Renal pelvis (tissue), 4 donors: ENCODE data around the gene PROM1. TPM values are rescaled to one million over a fixed set of nuclear protein-coding genes. Genes with fewer than 3 reads are reported as not detected.

ENCODE experiments used
- DNase-seq: peaks from one replicate; pipeline ENCODE4 v3.0.0-alpha.2; 2013
- polyA plus RNA-seq, 3 donors: library from polyadenylated mRNA; unstranded; fragments of 120-200 nt; gene quantifications; one replicate each; pipeline ENCODE4 v1.2.1, GENCODE V29; 2013; ENCODE audit not compliant: insufficient read length in 3 of 3

Gene PROM1
- polyA plus RNA-seq, 3 donors: 30.6 to 59.3 (median 42.9) TPM

DNA sequence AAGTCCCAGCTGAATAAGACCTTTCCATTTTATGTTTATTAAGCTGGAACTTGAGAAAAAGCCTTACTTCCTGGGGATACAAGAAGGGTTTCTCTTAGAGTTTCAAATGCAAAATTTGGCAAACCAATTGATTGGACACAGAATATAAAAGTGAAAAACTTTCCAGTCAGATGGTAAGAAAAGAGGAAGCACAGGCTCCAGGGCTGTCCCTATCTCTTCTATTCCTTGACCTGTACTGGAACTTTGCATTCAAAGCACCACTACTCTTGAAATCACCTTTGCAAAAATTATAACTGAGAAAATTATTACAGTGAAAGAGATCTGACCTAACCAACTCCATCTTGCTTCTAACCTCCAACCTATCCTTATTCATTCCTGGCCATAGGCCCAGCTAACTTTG is 11.7 kb downstream of the PROM1 start:
- no peak for DNase-seq

DNA sequence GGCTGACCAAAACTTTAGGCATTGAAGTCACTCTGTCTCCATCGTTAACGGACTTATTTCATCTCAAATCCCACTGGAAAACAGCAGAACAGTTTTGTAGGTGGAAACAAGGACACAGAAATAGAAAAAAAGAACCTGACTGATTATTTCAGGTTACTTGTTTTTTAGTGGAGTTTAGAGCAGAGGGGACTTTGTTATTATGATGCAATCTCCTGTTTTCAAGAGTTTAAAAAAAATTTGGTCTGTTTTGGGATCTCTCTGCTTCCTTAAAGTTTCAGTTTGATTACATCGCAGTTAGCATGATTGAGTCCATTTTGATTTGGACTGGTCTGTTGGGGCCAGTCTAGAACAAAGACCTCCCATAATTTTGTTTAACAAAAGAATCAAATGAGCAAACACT is 13.6 kb downstream of the PROM1 start:
- no peak for DNase-seq

DNA sequence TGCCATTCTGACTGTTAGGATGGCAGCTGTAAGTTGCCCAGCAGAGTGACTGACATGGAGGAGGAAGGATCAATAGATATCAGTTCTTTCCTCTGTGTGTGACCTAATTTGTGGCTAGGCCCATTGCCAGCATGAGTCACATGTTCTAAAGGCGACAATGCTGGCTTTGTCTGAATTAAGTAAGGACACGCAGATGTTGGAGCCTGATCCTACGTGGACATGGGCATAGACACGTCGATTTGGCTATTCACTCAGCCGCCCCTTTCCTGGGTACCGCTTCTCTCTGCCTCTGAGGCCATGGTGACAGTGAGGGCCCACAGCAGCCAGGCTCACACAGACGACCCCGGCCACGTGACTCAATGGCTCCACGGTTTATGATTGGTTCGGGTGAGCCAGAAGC is 16.3 kb downstream of the PROM1 start:
- DNase-seq: no peak

DNA sequence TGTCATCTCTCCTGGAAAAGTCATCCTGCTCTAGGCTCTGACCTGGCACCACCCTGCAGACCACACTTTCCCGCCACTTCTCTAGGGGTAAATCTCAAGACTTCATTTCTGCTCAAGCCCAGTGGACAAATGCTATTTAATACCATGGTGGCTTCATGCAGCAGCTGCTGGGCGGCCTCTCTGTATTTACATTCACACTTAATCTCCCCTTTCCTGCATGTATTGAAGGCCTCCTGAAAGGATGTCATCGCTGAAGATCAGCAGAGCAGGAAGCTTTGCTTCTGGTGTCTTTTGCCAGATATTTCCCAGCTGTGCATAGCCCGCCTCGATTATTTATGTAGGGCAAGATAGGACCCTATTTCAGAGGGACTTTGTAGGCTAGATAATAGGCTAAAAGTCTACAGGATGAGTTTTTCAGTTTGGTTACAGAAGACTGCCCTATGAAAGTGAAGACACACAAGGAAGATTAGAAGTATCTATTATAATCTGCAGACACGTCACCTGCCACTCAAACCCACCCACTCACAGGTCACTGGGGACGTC is 17.2 kb downstream of the PROM1 start:
- DNase-seq: no peak

DNA sequence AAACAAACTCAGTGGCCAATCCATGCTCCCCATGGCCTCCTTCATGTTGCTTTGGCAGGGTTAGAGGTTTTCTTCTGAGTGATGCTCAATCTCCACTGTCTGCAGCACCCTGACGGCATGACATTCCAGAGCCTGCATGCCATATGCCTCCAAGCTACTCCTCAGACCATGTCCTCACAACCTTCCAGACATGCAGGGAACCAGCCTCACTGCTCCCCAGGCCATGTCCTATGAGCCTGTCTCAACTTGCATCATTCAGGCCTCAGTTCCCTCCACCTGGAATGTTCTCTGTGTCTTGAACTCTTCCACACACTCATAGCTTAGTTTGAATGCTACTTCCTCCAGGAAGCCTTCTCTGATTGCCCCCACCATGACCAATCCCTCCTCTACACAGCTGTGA is 18.8 kb downstream of the PROM1 start:
- DNase-seq: no peak

DNA sequence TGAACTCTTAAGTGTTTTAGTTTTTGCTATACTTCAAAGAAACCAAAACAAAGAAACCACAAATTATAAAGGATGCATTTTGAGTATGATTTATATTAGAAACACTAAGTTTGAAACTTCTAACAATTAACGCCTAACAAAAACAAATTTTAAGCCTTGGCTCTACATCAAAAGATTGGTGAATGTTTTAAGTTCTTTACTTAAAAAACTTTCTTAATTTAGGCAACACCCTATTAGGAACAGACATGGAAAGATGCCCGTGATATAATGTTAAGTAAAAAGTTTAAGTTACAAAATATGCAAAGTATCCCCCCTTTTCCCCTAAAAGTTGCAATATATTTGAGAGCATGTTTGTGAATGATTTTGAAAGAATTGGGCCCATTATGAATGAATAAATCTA is 21.2 kb downstream of the PROM1 start:
- DNase-seq: no peak

DNA sequence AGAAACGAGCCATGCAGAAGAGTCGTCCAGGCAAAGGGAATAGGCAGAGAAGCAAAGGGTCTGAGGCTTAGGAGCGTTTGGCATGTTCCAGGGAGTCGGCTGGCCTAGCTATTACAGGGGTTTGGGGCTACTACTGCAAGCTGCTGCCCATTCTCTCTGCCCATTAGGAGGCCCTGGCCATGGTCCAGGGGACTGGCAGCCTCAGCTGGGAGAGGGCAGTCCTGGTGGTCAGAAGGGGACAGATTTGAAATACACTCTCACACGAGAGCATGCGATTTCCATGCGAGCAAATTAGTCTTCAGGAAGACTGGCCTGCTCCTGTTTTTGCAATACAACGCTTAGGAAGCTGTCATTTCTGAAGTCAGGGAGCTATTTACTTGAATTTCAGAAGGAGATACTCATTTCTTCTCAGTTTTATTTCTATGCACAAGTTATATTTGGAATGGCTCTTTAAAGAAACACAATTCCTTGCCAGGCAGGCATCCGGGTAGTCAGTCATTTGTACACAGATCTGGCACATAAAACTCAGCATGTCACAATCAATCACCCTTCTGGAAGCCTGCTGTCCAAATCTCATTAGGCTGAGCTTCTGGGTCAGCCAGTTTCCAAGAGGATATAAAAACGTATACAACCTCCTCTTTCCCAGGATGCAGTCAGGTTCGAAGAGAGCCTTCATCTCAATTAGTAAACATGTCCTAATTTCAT is 27.0 kb downstream of the PROM1 start:
- DNase-seq: no peak

DNA sequence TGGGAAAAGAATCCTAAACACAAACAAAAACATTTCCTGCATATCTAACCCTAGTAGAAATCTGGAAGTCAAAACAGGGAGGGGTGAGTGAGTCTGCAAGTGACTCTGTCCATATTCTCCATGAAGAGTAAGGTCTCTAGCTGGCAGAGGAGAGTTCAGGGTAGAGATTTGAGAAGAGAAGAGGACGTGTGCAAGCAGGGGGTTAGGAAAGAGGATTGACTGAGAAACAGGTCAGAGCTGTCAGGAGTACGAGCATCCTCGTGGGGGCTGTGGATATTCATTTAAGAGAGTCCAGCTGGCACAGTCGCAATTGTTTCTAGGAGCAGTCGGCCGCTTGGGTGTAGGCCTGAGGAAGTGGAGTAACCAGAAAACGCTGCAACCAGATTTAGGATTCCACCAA is 27.9 kb downstream of the PROM1 start:
- no peak for DNase-seq

DNA sequence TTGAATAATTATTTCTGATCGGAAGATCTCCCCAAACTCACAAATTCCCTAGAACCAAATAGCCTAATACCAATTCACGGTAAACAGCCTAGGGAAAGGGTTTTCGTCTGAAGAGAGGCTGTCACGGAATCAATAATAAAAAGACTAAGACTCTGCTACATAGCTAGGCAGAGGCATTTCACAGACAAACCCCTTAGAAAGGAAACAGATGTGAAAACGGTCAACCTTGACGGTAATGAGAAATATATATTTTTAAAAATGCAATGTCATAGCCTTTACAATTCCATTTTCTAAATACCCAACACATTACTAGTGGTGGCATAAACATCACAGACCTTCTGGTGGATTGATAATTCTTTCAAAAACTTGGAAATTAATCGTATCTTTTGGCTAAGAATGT is 28.4 kb downstream of the PROM1 start:
- DNase-seq: no peak

DNA sequence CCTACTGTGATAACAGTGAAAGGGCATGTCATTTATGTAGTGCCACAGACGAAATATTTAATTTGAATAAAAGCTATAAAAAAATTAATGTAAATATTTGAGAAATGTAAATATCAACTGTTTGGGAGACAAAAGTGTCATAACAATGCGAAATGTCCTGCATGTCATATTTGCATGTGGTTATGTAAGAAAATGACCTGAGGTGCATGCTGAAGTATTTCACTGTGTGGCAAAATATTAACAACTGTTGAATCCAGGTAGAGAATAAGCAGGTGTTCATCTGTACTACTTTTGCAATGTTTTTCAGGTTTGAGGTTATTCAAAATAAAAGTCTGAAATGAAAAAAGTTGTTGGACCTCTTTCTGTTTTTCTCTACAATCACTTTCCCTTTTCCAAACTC is 30.9 kb downstream of the PROM1 start:
- DNase-seq: no peak

DNA sequence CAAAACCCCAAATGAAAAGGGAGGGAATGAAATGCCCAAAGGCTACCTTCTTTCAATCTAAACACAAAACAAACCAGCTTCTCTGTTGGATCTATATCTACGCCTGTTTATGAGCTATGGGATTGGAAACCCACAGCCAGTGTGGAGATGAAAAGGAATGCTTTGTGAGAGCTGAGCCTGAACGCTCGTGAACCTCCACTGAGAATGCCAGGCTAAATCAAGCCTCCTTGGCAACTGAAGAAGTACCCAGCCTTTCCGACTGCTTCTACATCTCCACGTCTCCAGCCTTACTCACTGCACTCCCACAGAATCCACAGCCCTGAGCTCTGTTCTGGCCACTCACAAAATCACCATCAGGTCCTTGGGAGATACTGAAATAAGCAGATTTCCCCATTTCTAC is 31.8 kb downstream of the PROM1 start:
- no peak for DNase-seq

DNA sequence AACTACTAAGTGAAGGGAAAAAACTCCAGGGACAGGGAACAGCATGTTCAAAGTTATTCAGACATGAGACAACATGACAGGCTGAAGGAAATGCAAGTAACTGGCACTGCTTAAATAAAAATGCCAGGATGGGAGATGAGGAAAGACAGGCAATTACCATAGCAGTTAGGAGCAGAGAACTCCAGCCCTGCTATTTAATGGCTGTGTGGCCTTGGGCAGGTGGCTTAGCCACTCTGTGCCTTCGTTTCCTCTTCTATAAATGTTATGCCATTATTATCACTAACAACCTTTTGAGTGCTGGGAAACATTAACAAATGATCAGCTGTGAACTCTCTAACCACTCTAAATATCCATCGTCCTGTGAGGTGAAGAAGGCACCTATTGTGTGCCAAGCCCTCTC is 32.7 kb downstream of the PROM1 start:
- DNase-seq: no peak

DNA sequence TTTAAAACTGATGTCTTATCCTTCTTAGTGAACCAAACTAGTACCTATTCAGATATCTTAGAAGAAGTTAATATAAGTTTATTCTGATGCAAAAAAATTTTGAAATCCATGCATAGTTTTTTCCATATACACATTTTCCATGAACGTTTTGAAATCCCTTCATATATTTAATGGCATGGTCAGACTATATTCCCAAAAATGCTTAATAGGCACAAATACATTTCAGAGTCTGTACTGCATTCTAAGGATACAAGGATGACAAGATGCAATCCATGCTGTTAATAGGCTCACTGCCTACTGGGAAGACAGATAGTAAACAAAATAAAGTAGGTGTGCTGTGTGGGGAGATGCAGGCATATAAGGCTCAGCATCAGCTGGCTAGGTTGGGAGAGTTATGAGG is 33.2 kb downstream of the PROM1 start:
- no peak for DNase-seq

DNA sequence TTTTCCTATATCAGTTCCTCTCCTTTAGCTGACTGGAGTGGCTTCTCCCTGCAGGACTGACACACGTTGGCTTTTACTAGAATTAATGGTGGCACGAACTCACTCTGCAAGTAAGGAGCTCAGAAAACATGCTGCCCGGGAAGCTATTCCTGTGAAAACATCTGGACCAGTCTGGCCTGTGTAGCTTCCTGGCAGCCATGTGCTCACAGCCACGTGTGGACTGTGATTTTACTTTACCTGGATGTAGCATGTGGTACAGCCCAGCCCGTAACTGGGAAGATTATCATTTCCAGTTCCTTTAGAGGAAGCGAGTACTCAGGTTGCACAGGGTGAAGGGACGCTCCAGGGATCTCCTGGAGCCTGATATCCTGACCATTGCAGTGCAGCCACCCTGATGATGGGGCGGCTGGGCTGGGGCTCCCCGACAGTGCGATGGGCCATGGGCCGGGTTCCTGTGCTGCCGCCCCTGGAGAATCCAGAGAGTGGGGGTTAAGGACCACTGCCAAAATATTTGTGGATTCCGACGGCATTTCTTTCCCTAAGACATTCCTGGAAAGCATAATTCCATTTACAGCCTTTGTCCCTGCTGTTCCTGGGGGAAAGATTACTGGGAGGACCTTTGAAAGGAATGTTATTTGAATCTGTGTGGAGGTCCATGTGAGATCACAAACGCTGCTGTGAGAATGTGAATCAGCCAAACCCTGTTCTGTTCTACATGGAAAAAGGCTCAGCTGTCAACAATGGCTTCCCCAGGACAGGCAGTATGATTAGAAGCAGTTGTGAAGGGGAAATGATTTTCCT is 35.0 kb downstream of the PROM1 start:
- no peak for DNase-seq

DNA sequence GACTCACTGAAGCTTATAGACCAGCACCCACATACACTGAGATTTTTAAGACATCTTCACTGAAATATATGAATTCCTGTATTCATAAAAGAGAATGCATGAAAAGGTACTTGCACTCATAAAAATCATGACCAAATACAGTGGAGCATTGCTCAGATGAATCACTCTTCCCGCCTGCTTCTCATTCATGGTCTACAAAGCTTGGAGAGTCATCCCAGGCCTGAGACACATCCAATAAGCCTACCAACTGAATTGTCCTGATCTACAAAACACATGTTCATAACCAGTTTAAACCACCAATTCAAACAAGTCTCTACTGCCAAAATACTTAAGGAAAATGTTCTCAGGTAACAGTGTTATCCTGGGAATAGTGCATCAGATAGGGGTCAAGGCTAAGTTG is 38.1 kb downstream of the PROM1 start:
- no peak for DNase-seq

DNA sequence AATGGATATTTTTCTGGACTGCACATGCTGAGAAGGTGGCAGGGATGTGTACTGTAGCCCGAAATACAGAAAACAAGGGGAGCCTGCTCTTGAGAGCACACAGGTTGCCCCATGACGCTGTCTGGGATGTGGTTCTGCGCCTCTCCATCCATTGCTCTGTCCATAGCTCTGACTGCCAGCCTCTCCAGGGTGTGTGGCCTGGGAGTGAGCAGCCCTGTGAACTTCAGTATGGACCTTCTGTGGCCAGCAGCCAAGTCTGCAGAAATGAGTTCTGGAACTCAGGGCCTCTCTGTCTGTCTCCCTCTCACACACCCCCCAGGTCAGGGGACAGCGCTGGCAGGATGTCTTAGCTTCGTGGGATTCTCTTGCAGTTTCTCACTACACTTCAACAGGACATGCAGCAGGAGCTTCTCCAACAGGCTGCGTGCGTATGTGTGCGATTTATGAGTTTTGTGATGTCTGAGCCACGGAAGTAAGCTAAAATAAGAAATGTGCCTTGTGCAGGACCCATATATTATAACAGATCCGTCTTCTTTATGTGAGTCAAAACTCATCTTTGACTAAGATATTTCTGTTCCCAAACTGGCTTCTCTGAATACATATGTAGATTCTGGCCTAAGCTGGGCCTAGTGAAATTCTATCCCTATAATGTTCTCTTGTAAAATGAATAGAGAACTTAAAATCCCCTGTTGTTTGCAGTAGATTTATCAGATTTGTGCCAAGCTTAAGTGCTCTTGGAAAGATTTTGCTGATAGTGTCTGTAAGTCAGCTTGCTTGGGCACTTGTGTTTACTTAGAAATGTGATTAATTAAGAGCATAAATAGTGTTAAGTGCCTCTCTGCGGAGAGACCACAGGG is 40.0 kb downstream of the PROM1 start:
- DNase-seq: no peak

DNA sequence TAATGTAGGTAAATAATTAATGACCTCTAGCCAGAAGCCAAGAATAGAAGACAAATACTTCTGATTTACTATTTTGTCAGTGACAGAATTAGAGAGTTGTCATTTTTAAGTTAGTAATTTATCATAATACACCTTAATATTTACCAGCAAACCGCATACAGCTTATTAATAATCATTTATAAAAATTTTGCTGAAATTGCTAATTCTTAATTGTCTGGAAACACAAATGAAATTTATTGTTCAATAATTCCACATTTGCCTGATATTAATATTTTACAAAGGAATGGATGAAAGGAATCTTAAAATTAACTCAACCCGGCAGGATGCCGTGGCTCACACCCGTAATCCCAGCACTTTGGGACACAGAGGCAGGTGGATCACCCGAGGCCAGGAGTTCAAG is 44.7 kb downstream of the PROM1 start:
- no peak for DNase-seq

DNA sequence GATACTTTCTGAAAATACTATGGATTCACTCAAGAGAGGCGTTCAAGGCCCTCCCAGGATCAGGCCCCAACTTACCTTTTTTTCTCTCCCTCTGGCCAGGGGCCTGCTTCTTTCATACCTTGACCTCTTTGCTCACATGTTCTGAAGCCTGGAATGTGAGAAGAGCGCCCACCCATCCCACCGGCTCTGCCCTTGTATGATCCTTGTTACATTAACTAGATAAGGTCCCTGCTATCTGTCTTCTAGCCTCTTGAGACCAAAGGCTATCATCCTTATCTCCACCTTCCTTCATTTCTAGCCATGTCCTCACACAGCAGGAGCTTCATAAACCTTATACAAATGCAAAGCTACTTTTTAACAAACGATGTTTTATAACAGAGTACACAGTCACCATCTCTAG is 45.9 kb downstream of the PROM1 start:
- no peak for DNase-seq

DNA sequence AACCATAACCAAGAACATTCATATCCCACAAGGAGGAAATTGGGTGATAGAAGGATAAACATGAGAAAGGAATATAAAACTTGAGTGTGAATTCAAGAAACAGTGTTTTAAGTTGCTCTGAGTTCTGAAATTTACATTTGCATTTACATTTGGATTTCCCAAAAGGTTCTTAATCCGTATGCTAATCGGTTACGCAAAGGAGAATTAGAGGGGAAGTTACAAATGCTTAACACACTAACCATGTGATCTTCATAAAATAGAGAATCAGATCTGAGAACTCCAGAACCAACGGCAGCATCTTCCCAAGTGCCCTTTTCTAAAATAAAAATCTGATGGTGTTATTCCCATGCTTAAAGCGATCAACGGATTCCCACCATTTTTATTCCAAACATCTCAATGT is 48.0 kb downstream of the PROM1 start:
- DNase-seq: no peak

DNA sequence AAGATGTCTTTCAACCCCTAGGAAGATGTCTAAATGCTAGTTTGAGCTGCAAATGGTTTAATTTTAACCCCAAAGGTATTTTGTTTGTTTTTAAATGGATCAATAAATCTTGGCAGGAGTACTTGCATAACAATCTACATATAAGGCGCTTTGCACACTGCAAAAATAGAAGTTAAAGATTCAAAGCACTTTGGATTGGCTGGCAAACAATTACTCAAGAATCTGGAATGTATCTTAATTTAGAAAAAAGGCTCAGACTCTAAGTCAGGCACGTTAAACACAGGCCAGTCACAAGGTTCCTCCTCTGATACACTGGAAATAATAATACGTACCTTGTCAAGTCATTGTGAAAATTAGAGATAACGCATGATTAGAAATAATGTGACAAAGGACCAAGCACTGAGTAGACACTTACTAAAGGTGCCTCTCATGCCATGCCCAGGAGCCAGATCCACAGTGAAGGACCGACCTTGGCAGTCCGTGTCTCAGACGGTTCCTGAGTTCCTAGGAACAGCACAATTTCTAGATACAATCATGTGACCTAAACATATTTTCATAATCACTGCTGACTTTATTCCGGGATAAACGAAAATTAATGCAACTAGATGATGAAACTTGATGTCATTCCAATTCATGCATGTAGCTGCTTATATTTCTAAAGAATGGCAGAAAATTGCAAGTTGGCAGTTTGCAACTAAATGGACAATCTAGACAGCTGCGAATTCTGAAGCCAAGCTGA is 49.6 kb downstream of the PROM1 start:
- DNase-seq: no peak

DNA sequence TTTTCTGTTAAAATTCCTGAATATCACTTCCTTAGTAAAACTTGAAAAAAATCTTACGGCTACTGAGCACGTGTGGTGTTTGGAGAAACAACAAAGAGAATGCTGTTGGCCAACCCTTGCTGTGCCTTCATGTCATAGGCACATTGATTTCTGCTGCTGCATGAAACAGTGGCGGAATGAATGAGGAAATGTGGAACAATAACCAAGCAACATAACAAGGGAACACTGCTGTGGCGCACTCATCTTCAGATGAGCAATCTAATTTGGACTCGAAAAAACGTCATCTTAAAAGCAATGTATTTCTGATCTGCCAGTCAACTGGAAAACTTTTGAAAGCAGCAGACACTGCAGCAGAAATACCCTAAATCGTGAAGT is 51.4 kb downstream of the PROM1 start:
- no peak for DNase-seq
